HG03575 (cell line): Measurements from ENCODE around the gene SCO2.
"Not testable (repeated sequence)": the region's sequence is repeated elsewhere in the genome, so short reads cannot be mapped to it uniquely, and the experiment has no call there.

Experiments
- ATAC-seq: cut with Tn5 transposase; IDR thresholded peaks from one replicate; pipeline ENCODE4 v1.9.1; 2021; ENCODE audit not compliant: unreplicated experiment, insufficient number of reproducible peaks, low FRiP score; ENCODE audit errors: extremely low read depth

The SCO2 gene

GRCh38 chr22:50523458-50523805 lies 2.0 kb downstream of the SCO2 start:
- no peak for ATAC-seq

GRCh38 chr22:50522806-50523438 lies 2.5 kb downstream of the SCO2 start:
- no peak for ATAC-seq

GRCh38 chr22:50522208-50522805 lies 3.1 kb downstream of the SCO2 start:
- ATAC-seq, result no peak

GRCh38 chr22:50521710-50522109 lies 3.7 kb downstream of the SCO2 start:
- no peak for ATAC-seq

- ATAC-seq, result no peak
These were observed 4.5 kb downstream of the SCO2 start for GRCh38 chr22:50520826-50521453.

GRCh38 chr22:50520184-50520583 lies 5.2 kb downstream of the SCO2 start:
- ATAC-seq, result not testable (repeated sequence)

- no peak for ATAC-seq
These were observed 6.2 kb downstream of the SCO2 start for GRCh38 chr22:50519151-50519550.

- ATAC-seq, result no peak
These were observed 6.8 kb downstream of the SCO2 start for GRCh38 chr22:50518606-50519005.

- ATAC-seq, result no peak
These were observed 7.7 kb downstream of the SCO2 start for GRCh38 chr22:50517495-50518260.

GRCh38 chr22:50516891-50517290 lies 8.5 kb downstream of the SCO2 start:
- ATAC-seq, result no peak

GRCh38 chr22:50516068-50516467 lies 9.3 kb downstream of the SCO2 start:
- no peak for ATAC-seq

- no peak for ATAC-seq
These were observed 12.2 kb downstream of the SCO2 start for GRCh38 chr22:50513175-50513574.

GRCh38 chr22:50508897-50509296 lies 16.5 kb downstream of the SCO2 start:
- no peak for ATAC-seq

GRCh38 chr22:50507991-50508884 lies 17.2 kb downstream of the SCO2 start, which contains the start of gene NCAPH2:
NCAPH2 (plus strand) TSS chr22:50508224; CDS start chr22:50508338, 114 bp downstream.
- no peak for ATAC-seq

- no peak for ATAC-seq
These were observed 17.9 kb downstream of the SCO2 start, which contains the start of gene LMF2 for GRCh38 chr22:50507421-50507990. LMF2 (minus strand) TSS chr22:50507702; CDS start chr22:50507675, 27 bp downstream.

GRCh38 chr22:50506611-50507420 lies 18.6 kb downstream of the SCO2 start:
- no peak for ATAC-seq

GRCh38 chr22:50505776-50506610 lies 19.4 kb downstream of the SCO2 start:
- ATAC-seq, result no peak
